ENCODE results near the gene PHACTR3. TPM values are rescaled to one million over a fixed set of nuclear protein-coding genes. Genes with fewer than 3 reads are reported as not detected.

The PHACTR3 gene
- total and polyA plus RNA-seq, 2 of the 8 experiments (the other 6 are each of a cell fraction or from before 2014, with no cell fraction given) = 0.05 to 0.13 TPM

GRCh38 chr20:59564171-59564570 is 40.2 kb upstream of the PHACTR3 start:
- Histone ChIP-seq H3K4me2 (ENCODE audit: insufficient read depth in 1 of 2, low read depth in 2 of 2, low read length in 2 of 2) (no peak overlapping the region), H3K9ac (replicated peaks in 1 of 4; ENCODE audit: extremely low read depth in 1 of 4, low read depth in 3 of 4, low read length in 3 of 4) (no peak overlapping the region), H3K9me3 (ENCODE audit: insufficient read depth in 2 of 2, low read depth in 1 of 2, low read length in 1 of 2) (peaks cover 75 to 85% of the 10 kb centered on the region in 2 experiments), H4K5ac (ENCODE audit: insufficient read length, low read depth, low read length) (no peak overlapping the region), H2BK15ac (ENCODE audit: low read length) (no peak overlapping the region), H4K91ac (replicated peaks; ENCODE audit: insufficient read length, low read length) (no peak overlapping the region), H2BK12ac (ENCODE audit: low read depth, low read length) (no peak overlapping the region), H2BK20ac (ENCODE audit: low read length) (no peak overlapping the region), H3K27me3 (replicated peaks in 1 of 4; ENCODE audit: control insufficient read depth in 3 of 4, extremely low read depth in 1 of 4, insufficient read depth in 3 of 4, low read length in 3 of 4) (no peaks in the 10 kb centered on the region), H3K14ac (ENCODE audit: insufficient read length) (no peak overlapping the region), H2AK5ac (ENCODE audit: low read depth, low read length) (no peak overlapping the region), H3K23me2 (ENCODE audit: low read depth, low read length) (0 out of 2 replicates have a peak, but pooled peaks cover 2% of the 10 kb centered on the region), H3K23ac (ENCODE audit: insufficient read length) (no peak overlapping the region), H3K79me2 (ENCODE audit: control insufficient read depth in 1 of 2, insufficient read depth in 2 of 2, low read length in 2 of 2) (no peaks in the 10 kb centered on the region), H3K27ac (ENCODE audit: low read depth, low read length) (no peak overlapping the region), H3K79me1 (ENCODE audit: low read depth, low read length) (no peaks in the 10 kb centered on the region), H3K4me3 (ENCODE audit: extremely low read depth in 1 of 4, insufficient read depth in 2 of 4, low read depth in 3 of 4, low read length in 4 of 4) (no peak overlapping the region), H2BK120ac (replicated peaks; ENCODE audit: low read depth, low read length) (no peak overlapping the region), H2AFZ (ENCODE audit: low read length) (no peak overlapping the region), H2BK5ac (ENCODE audit: low read depth, low read length) (no peak overlapping the region), H4K8ac (ENCODE audit: extremely low read depth, insufficient read depth, low read length) (no peak overlapping the region), H3K4me1 (replicated peaks in 1 of 4; ENCODE audit: control insufficient read depth in 3 of 4, insufficient read depth in 4 of 4, low read length in 3 of 4) (no peaks in the 10 kb centered on the region; a peak in 1 of 7 replicates), H3K36me3 (ENCODE audit: control insufficient read depth in 2 of 4, insufficient read depth in 4 of 4, low read length in 3 of 4) (no peaks in the 10 kb centered on the region), H4K20me1 (replicated peaks in 1 of 2; ENCODE audit: control insufficient read depth in 1 of 2, insufficient read depth in 2 of 2, low read length in 2 of 2) (peaks cover 0 to 4% of the 10 kb centered on the region in 2 experiments), H3K18ac (ENCODE audit: extremely low read depth, low read length) (no peak overlapping the region), H3K56ac (replicated peaks; ENCODE audit: insufficient read length, low read depth, low read length) (no peak overlapping the region), H3K4ac (replicated peaks; ENCODE audit: insufficient read length, low read depth, low read length) (no peak overlapping the region)
- DNase-seq (ENCODE audit: low read depth in 1 of 2, low spot score in 2 of 2) = no peak
- FAIRE-seq = no peak
- TF ChIP-seq RBBP5 (IDR thresholded peaks at IDR 0.05; ENCODE audit: borderline replicate concordance, low read depth, low read length) (no peak), CHD2 (IDR thresholded peaks at IDR 0.05; ENCODE audit: low read length) (no peak), BRCA1 (IDR thresholded peaks at IDR 0.05; ENCODE audit: low read depth, low read length) (no peak), E2F6 (IDR thresholded peaks at IDR 0.05) (no peak)
- WGBS, 2 experiments (ENCODE audit: extremely low coverage in 1 of 2, insufficient coverage in 1 of 2, insufficient read length in 1 of 2, insufficient replicate concordance in 2 of 2, low coverage in 1 of 2, low lambda C conversion rate in 2 of 2, missing lambda C conversion rate in 1 of 2) = 89% methylated on average over 12 of the region's 12 CpGs; no CpG with 5 or more reads in 1 of the 2 experiments
- ChIA-PET POLR2A (ENCODE audit: partially characterized antibody) (no interaction called here), CTCF (ENCODE audit: partially characterized antibody) (no interaction called here)
